IMR-90 (cell line): ENCODE results near the gene RFX1. TPM values are rescaled to one million over a fixed set of nuclear protein-coding genes. Genes with fewer than 3 reads are reported as not detected.
A peak's percentile ranks its signal among the peaks of the same experiment; 100 is the strongest.

Source experiments
- ATAC-seq: fragments of 200-7000 bp; cut with Tn5 transposase; 2 replicates; pipeline ENCODE4 v1.9.1; 2020; ENCODE audit warnings: low read depth, mild to moderate bottlenecking, moderate library complexity
- BruUV-seq: library from RNA; stranded (reverse); fragments of 400-500 nt; replicated peaks from 2 replicates; lab custom pipeline; 2021; lab: Mats Ljungman, UMichigan
- CTCF ChIA-PET: fragments of 300-600 bp; formaldehyde crosslinking; extraction: SDS; loops from one replicate; lab custom pipeline; 2021; ENCODE audit warnings: antibody characterized with exemption; lab: Yijun Ruan, JAX
- POLR2A ChIA-PET: fragments of 300-600 bp; sonication (Branson Sonifier 250); formaldehyde crosslinking; loops from one replicate; lab custom pipeline; 2022; ENCODE audit warnings: antibody characterized with exemption; ENCODE audit not compliant: unreplicated experiment; lab: Charles Lee
- DNase-seq: peaks from one replicate; pipeline ENCODE4 v3.0.0; 2013
- H2AFZ ChIP-seq: replicated peaks from 2 replicates; pipeline ENCODE3; 2013; ENCODE audit warnings: low read length, mild to moderate bottlenecking; ENCODE audit not compliant: poor library complexity
- H2AK5ac ChIP-seq: 2 replicates; pipeline ENCODE4 v1.6.1; 2013; ENCODE audit warnings: low read depth, low read length, inconsistent platforms
- H2AK9ac ChIP-seq: replicated peaks from 2 replicates; pipeline ENCODE3; 2013; ENCODE audit warnings: mild to moderate bottlenecking, low read depth, low read length, moderate library complexity; ENCODE audit not compliant: poor library complexity
- H2BK120ac ChIP-seq: 2 replicates; pipeline ENCODE4 v1.6.1; 2013; ENCODE audit warnings: low read depth, low read length, inconsistent platforms
- H2BK15ac ChIP-seq: 3 replicates; pipeline ENCODE4 v1.6.1; 2013; ENCODE audit warnings: low read depth, low read length, inconsistent platforms
- H2BK20ac ChIP-seq: 2 replicates; pipeline ENCODE4 v1.6.1; 2013; ENCODE audit warnings: low read depth, mild to moderate bottlenecking, inconsistent platforms, low read length, moderate library complexity
- H2BK5ac ChIP-seq: 2 replicates; pipeline ENCODE4 v1.6.1; 2013; ENCODE audit warnings: mild to moderate bottlenecking, low read depth, low read length, inconsistent platforms; ENCODE audit not compliant: poor library complexity, severe bottlenecking
- H3K14ac ChIP-seq: replicated peaks from 2 replicates; pipeline ENCODE4 v1.6.1; 2013; ENCODE audit warnings: low read depth, low read length, inconsistent platforms
- H3K18ac ChIP-seq: 2 replicates; pipeline ENCODE4 v1.6.1; 2013; ENCODE audit warnings: low read depth, low read length, control low read depth
- H3K23ac ChIP-seq: 2 replicates; pipeline ENCODE4 v1.6.1; 2013; ENCODE audit warnings: low read depth, low read length, inconsistent platforms
- H3K27ac ChIP-seq: 2 replicates; pipeline ENCODE4 v1.5.1; 2013; ENCODE audit warnings: mild to moderate bottlenecking, control low read depth, low read length; ENCODE audit not compliant: insufficient read depth
- H3K27me3 ChIP-seq: 2 replicates; pipeline ENCODE4 v1.6.1; 2013; ENCODE audit warnings: low read length; ENCODE audit not compliant: control insufficient read depth, insufficient read depth
- H3K36me3 ChIP-seq: 2 replicates; pipeline ENCODE4 v1.6.1; 2013; ENCODE audit warnings: low read length, mixed read lengths; ENCODE audit not compliant: control insufficient read depth, insufficient read depth
- H3K4ac ChIP-seq: 2 replicates; pipeline ENCODE4 v1.6.1; 2013; ENCODE audit warnings: low read depth, low read length, inconsistent platforms
- H3K4me1 ChIP-seq: 2 replicates; pipeline ENCODE4 v1.6.1; 2013; ENCODE audit warnings: low read length, mixed read lengths; ENCODE audit not compliant: control insufficient read depth, insufficient read depth
- H3K4me2 ChIP-seq: 2 replicates; pipeline ENCODE4 v1.6.1; 2013; ENCODE audit warnings: low read depth, mild to moderate bottlenecking, control low read depth, low read length, moderate library complexity
- H3K4me3 ChIP-seq: 2 replicates; pipeline ENCODE4 v1.5.1; 2013; ENCODE audit warnings: low read depth, mild to moderate bottlenecking, control low read depth, low read length, moderate library complexity; ENCODE audit not compliant: insufficient read depth
- H3K56ac ChIP-seq: 2 replicates; pipeline ENCODE4 v1.6.1; 2013; ENCODE audit warnings: low read length, inconsistent platforms; ENCODE audit not compliant: insufficient read depth; ENCODE audit errors: extremely low read depth
- H3K79me1 ChIP-seq, 2 experiments: 2 replicates each; pipeline ENCODE4 v1.6.1; 2013; ENCODE audit warnings: low read length in 2 of 2, inconsistent platforms in 1 of 2, low read depth in 1 of 2
- H3K9ac ChIP-seq: 2 replicates; pipeline ENCODE4 v1.6.1; 2013; ENCODE audit warnings: low read depth, low read length, control low read depth
- H3K9me1 ChIP-seq: 2 replicates; pipeline ENCODE4 v1.6.1; 2013; ENCODE audit warnings: low read length, inconsistent platforms; ENCODE audit not compliant: insufficient read depth
- H3K9me3 ChIP-seq: 2 replicates; pipeline ENCODE4 v1.6.1; 2013; ENCODE audit warnings: low read length; ENCODE audit not compliant: control insufficient read depth, insufficient read depth
- H4K20me1 ChIP-seq: 2 replicates; pipeline ENCODE4 v1.6.1; 2013; ENCODE audit warnings: low read length, inconsistent platforms; ENCODE audit not compliant: insufficient read depth
- H4K5ac ChIP-seq: 2 replicates; pipeline ENCODE4 v1.6.1; 2013; ENCODE audit warnings: mild to moderate bottlenecking, low read depth, low read length, control low read depth
- H4K8ac ChIP-seq, 2 experiments: 2 replicates each; pipeline ENCODE4 v1.6.1; 2013; ENCODE audit warnings: low read depth in 2 of 2, low read length in 2 of 2, control low read depth in 1 of 2, inconsistent platforms in 1 of 2
- H4K91ac ChIP-seq: 2 replicates; pipeline ENCODE4 v1.6.1; 2013; ENCODE audit warnings: low read depth, low read length, inconsistent platforms; ENCODE audit not compliant: insufficient read depth
- BHLHE40 ChIP-seq: fragments of 150-350 bp; IDR thresholded peaks from 2 replicates; pipeline ENCODE4 v1.6.1; 2016; ENCODE audit warnings: mild to moderate bottlenecking, low read depth, low read length
- CEBPB ChIP-seq: IDR thresholded peaks from 2 replicates; pipeline ENCODE4 v1.6.1; 2012; ENCODE audit warnings: low read depth, low read length, improper control_type of control experiment
- CTCF ChIP-seq: conservative IDR thresholded peaks from 2 replicates; pipeline ENCODE4 v1.5.1; 2012; ENCODE audit warnings: mild to moderate bottlenecking, low read depth, low read length, improper control_type of control experiment
- MAFK ChIP-seq: IDR thresholded peaks from 2 replicates; pipeline ENCODE4 v1.6.1; 2012; ENCODE audit warnings: low read depth, low read length, improper control_type of control experiment
- MAZ ChIP-seq: IDR thresholded peaks from 2 replicates; pipeline ENCODE4 v1.6.1; 2012; ENCODE audit warnings: low read depth, mild to moderate bottlenecking, low read length, improper control_type of control experiment, moderate library complexity, borderline replicate concordance
- MXI1 ChIP-seq: IDR thresholded peaks from 2 replicates; pipeline ENCODE4 v1.6.1; 2012; ENCODE audit warnings: low read depth, mild to moderate bottlenecking, low read length, moderate library complexity, borderline replicate concordance
- RAD21 ChIP-seq: IDR thresholded peaks from 2 replicates; pipeline ENCODE4 v1.6.1; 2012; ENCODE audit warnings: low read length, improper control_type of control experiment
- RCOR1 ChIP-seq: IDR thresholded peaks from 2 replicates; pipeline ENCODE4 v1.6.1; 2012; ENCODE audit warnings: mild to moderate bottlenecking, low read length, improper control_type of control experiment; ENCODE audit not compliant: insufficient replicate concordance
- RFX5 ChIP-seq: IDR thresholded peaks from 2 replicates; pipeline ENCODE4 v1.8.0; 2012; ENCODE audit warnings: low read depth, mild to moderate bottlenecking, low read length, moderate library complexity
- SMC3 ChIP-seq: fragments of 150-350 bp; IDR thresholded peaks from 2 replicates; pipeline ENCODE4 v1.6.1; 2016; ENCODE audit warnings: low read depth, mild to moderate bottlenecking, antibody characterized with exemption, low read length, moderate library complexity
- USF2 ChIP-seq: fragments of 150-350 bp; IDR thresholded peaks from 2 replicates; pipeline ENCODE4 v1.6.1; 2017; ENCODE audit warnings: mild to moderate bottlenecking, antibody characterized with exemption, low read length, low read depth
- WGBS, 2 experiments: methylation state at CpG; one replicate each; pipeline versions ENCODE4 v1.1.5 to v1.1.7; 2013; ENCODE audit warnings: missing lambda C conversion rate in 2 of 2; ENCODE audit not compliant: insufficient read length in 1 of 2; ENCODE audit errors: extremely low coverage in 2 of 2; 5-methylcytosine and 5-hydroxymethylcytosine counted together
- dilution Hi-C: fragments of 300-500 bp; cut with HindIII; formaldehyde crosslinking; loops from one replicate; pipeline ENCODE4 v1.14.3; 2018; ENCODE audit warnings: low sequenced_read_pairs; ENCODE audit not compliant: unreplicated experiment
- in situ Hi-C: fragments of 300-500 bp; cut with MboI; formaldehyde crosslinking; loops from 3 replicates; pipeline ENCODE4 v1.14.3; 2019; ENCODE audit warnings: low sequenced_read_pairs, inconsistent platforms, mixed read lengths
- intact Hi-C: fragments of 100-400 bp; cut with micrococcal nuclease; formaldehyde crosslinking; loops from 2 replicates; pipeline ENCODE4 v1.10.0; 2022
- polyA plus RNA-seq, 3 experiments: library from polyadenylated mRNA; depleted of rRNA; stranded (reverse); fragments of >200 nt; gene quantifications; 2 replicates each; pipeline ENCODE4 v1.2.3, GENCODE V29; 2012; ENCODE audit warnings: low replicate concordance in 1 of 3
- total RNA-seq: library from RNA; depleted of rRNA; stranded (reverse); fragments of >200 nt; gene quantifications from 2 replicates; pipeline ENCODE4 v1.2.3, GENCODE V29; 2012
- TF ChIP-seq, protein P1 (sequence below): fragments of 150-350 bp; IDR thresholded peaks from 2 replicates; pipeline ENCODE4 v1.6.1; 2016; ENCODE audit warnings: low read depth, mild to moderate bottlenecking, low read length, moderate library complexity, borderline replicate concordance

RFX1 gene
- total and polyA plus RNA-seq, 2 of the 4 experiments (the other 2 are of a cell fraction), result 0.36 to 3.1 TPM

DNA sequence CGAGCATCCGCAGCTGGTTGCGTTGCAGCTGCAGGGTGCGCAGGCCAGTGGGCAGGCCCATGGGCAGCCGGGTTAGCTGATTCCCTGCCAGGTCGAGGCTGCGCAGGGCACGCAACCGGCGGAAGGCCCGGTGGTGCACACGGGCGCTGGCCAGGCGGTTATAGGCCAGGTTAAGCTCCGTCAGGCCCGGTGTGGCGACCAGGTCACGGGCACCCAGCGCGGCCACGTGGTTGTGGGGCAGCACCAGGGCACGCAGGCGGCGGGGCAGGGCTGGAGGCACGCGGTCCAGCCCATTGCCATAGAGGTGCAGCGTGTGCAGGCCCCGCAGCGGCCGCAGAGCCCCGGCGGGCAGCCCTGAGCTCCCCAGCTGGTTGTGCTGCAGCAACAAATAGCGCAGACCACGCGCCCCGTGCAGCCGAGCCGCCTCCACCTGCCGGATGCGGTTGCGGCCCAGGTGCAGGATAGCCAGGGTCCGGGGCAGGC is 73.2 kb downstream of the RFX1 start:
- Histone ChIP-seq H3K9ac (no peak overlapping the region), H3K79me1 (peaks cover 0 to 4% of the 10 kb centered on the region in 2 experiments; a peak in 1 of 4 replicates), H2BK5ac (no peak overlapping the region), H3K36me3 (peaks cover 24% of the 10 kb centered on the region), H2BK120ac (no peak overlapping the region), H2AK9ac (peak overlapping the region; percentile 24), H2BK20ac (no peak overlapping the region), H4K20me1 (no peaks in the 10 kb centered on the region), H4K5ac (no peak overlapping the region), H3K23ac (no peak overlapping the region), H3K4me2 (no peak overlapping the region), H3K9me3 (no peaks in the 10 kb centered on the region), H2BK15ac (no peak overlapping the region), H2AFZ (no peak overlapping the region), H2AK5ac (no peak overlapping the region), H4K8ac (no peak overlapping the region), H3K18ac (no peak overlapping the region), H3K4me3 (no peak overlapping the region), H3K9me1 (peaks cover 5% of the 10 kb centered on the region), H3K56ac (no peak overlapping the region), H3K4me1 (peaks cover 2% of the 10 kb centered on the region; the same call in 1 of the 2 replicates), H3K14ac (no peak overlapping the region), H4K91ac (no peak overlapping the region), H3K27ac (no peak overlapping the region), H3K27me3 (no peaks in the 10 kb centered on the region), H3K4ac (no peak overlapping the region)
- no peak for DNase-seq
- ChIA-PET CTCF (no interaction called here), POLR2A (no interaction called here)
- intact Hi-C loops, result no loop called here
- TF ChIP-seq MAZ, result no peak
- TF ChIP-seq SMC3, result no peak
- no peak for TF ChIP-seq CTCF
- no peak for TF ChIP-seq USF2
- TF ChIP-seq MAFK, result no peak
- TF ChIP-seq RFX5, result no peak
- no peak for TF ChIP-seq CEBPB
- no peak for TF ChIP-seq BHLHE40
- TF ChIP-seq RAD21, result no peak
- TF ChIP-seq, protein P1, sequence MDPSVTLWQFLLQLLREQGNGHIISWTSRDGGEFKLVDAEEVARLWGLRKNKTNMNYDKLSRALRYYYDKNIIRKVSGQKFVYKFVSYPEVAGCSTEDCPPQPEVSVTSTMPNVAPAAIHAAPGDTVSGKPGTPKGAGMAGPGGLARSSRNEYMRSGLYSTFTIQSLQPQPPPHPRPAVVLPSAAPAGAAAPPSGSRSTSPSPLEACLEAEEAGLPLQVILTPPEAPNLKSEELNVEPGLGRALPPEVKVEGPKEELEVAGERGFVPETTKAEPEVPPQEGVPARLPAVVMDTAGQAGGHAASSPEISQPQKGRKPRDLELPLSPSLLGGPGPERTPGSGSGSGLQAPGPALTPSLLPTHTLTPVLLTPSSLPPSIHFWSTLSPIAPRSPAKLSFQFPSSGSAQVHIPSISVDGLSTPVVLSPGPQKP, result no peak
- no peak for TF ChIP-seq MXI1
- no peak for TF ChIP-seq RCOR1
- no TSS peak for BruUV-seq
- in situ Hi-C loops, result no loop called here
- dilution Hi-C loops, result no loop called here
- WGBS, 2 experiments, result 93% methylated on average over 31 of the region's 42 CpGs; no CpG with 5 or more reads in 1 of the 2 experiments
- ATAC-seq, result no peak
